D341Med (cell line): ENCODE results near the gene PSORS1C2.
"Not testable (repeated sequence)": the region's sequence is repeated elsewhere in the genome, so short reads cannot be mapped to it uniquely, and the experiment has no call there.

Experiments used
- DNase-seq: peaks from one replicate; pipeline ENCODE4 v3.0.0; 2012; ENCODE audit warnings: low spot score

Gene PSORS1C2

DNA sequence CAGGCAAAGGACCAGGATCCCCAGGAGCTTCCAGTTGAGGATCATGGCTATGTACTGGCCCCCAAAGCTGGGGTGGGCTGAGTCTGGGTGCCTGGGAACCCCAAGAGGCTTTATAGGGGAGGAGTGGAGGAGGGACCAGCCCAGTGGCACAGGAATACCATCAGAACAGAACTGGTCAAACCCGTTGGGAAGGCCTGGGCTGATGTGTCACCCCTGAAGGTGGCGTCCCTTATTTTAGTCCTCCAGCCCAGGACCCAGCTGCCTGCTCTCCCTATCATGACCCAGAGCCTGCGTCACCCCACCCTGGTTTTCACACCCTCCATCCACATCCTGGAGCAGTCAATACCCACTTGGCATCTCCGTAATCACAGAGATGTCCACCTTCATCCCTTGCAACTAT is at the start of gene PSORS1C2:
TSS of gene PSORS1C2 (minus strand) at position 85 of the 400 bp plus-strand sequence. CDS start at position 45, 40 bp downstream.
- no peak for DNase-seq

- no peak for DNase-seq
Measured at GRCh38 chr6:31187780-31188194, 48.9 kb upstream of the PSORS1C2 start.

DNA sequence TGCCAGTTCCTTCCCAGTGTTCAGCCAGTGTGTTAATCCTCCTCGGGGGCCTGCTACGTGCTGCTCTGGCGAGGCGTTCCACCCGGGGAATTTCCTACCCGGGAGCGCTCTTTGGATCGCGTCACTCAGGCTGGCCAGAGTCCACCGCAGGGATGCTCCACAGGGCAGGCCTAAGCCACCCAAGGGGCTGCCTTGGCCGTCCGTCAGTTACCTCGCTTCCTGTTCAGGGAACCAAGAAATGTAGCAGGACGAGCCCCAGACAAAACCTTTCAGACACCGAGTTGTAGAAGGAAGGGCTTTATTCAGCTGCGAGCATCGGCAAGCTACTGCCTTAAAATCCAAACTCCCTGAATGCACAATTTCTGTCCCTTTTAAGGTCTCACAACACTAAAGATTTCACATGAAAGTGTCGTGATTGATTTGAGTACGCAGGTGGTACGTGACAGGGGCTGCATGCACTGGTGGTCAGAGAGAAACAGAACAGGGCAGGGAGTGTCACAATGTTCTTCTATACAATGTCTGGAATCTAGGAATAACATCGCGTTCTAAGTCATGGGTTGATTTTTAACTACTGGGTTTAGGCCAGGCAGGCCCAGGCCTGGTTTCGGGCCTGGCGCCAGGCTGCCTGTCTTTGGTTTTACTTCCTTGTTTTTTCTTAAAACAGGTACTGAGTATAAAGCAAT is 47.3 kb upstream of the PSORS1C2 start:
- DNase-seq = no peak

GRCh38 chr6:31185695-31186051 is 46.8 kb upstream of the PSORS1C2 start:
- not testable (repeated sequence) for DNase-seq

DNA sequence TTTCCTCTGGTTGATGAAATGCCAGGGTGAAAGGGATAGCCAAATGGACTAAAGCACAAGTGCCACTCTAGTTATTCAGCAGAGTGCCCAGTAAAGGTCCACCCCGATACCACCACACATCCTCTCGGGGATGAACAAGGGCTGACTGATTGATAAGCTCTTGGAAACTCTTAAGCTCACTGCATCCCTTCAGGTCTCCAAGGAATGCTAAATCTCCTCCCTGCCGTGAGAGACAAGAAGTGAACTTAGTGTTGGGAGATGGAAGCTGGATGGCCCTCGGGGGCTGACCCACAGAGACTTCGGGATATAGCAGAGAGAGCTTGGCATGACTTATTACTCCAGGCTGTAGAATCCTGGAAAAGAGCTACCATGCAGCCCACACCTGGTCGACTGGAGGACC is 45.0 kb upstream of the PSORS1C2 start:
- not testable (repeated sequence) for DNase-seq

DNA sequence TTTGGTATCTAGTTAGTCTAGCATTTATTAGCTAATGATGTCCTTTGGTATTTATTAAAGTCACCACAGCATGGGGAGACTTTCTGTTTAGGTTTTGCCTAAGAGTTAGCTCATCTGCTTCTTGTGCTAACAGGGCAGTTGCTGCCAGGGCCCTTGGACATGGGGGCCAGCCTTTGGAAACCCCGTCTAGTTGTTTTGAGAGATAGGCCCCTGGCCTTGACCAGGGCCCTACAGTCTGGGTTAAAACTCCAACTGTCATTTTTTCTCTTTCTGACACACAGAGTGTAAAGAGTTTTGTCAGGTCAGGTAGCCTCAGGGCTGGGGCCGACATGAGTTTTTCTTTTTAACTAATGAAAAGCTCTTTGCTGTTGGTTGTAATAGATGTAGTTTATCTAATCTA is 44.4 kb upstream of the PSORS1C2 start:
- not testable (repeated sequence) for DNase-seq

- no peak for DNase-seq
Measured at GRCh38 chr6:31180500-31180899, 41.6 kb upstream of the PSORS1C2 start.

DNA sequence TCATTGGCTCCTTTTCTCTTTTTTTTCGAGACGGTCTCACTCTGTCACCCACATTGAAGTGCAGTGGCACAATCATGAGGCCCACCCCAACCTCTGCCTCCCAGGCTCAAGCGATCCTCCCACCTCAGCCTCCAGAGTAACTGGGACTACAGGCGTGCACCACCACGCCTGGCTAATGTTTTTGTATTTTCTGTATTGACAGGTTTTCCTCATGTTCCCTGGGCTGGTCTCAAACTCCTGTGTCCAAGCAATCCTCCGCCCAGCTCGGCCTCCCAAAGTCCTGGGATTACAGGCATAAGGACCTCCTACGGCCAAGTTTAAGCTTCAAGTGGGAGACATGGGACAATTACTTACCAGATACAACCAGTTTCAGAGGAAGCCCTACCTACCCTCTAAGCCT is 41.0 kb upstream of the PSORS1C2 start:
- no peak for DNase-seq

GRCh38 chr6:31179042-31179386 is 40.1 kb upstream of the PSORS1C2 start:
- no peak for DNase-seq

DNA sequence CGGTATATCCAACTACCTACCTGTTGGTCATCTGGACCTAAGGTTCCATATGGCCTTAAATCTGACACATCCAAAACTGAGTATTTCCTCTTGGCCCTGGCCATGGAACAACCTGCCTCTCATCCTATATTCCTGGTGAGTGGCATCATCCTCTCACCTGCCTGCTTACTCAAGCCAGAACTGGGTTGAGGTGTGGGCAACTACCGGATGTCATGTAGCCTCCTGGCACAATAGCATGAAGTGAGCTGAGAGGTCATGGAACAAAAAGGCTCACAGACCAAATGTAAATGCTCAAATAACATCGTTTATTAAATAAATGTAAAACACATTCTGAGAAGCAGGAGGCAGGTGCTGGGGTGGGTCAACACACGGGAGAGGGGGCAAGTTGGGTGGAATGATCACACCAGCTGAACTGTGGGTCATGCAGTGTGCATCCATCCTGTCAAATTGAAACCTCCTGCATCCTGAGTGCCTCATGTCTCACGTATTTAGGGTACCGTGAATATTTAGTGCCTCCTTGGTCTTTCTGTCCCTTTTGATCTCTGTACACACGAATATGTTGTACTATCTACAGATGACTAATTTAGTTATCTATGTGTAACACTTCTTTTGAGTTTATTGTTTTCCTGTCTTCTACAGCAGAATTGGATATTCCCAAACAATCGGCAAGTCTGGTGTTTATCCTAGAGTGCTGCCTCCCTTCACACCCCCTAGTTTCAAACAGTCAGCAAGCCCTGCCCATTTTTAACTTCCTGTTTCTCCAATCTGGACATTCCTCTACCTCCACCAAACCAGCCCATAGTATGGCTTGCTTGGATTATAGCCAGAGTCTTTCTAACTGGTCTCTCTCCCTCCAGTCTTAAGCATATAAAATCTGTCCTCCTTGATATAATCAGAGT is 39.5 kb upstream of the PSORS1C2 start:
- DNase-seq = no peak

DNA sequence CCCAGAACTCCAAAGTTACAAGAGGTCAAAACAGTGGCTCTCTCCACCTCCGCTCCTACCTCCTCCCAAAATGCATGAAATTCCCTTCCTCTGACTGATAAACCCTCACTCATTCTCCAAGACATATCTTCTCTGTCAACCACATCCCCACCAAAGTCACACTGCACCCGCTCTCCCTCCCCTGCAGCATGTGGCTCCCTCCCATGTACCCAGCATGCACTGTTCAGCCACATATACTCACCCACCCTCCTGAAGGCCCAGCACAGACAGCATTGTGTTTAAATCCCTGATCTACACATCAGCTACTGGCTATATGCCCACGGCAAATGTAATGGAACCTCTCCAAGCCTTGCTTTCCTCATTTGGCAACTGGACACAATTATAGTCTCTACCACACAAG is 37.1 kb upstream of the PSORS1C2 start:
- DNase-seq = no peak

DNA sequence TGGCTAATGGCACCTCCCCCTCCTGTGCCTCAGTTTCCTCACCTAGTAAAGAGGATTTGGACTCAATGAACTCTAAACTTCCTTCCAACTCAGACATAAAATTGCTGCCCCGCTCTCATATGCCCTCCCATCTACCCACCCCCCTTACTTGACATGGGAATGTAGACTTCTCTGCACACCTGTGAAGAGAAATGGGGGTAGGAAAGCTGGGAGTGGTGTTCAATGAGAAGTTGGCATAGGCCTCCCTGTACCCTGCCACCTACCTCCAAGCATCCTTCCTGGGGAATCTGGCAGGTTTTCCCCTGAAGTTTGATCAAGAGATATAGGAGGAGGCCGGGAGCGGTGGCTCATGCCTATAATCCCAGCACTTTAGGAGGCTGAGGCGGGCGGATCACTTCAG is 35.5 kb upstream of the PSORS1C2 start:
- DNase-seq = no peak

DNA sequence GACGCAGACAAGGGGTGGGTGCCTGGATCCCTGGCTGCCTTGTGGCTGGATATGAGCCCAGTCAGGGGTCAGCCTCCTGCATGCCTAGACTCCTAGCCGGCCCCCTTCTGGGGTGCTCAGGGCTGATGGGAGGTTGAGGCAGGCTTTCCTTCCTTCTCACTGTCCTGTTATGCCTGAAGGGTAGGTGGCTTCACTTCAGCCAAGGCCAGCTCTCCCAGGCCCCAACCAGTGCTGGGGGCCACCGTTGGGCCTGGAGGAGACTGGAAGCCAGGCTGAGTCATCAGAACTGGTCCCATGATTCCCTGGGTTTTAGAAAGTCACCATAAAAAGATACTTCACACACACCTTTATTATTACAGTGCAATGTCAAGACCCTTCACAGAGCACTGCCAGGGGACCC is 34.5 kb upstream of the PSORS1C2 start:
- DNase-seq = no peak

DNA sequence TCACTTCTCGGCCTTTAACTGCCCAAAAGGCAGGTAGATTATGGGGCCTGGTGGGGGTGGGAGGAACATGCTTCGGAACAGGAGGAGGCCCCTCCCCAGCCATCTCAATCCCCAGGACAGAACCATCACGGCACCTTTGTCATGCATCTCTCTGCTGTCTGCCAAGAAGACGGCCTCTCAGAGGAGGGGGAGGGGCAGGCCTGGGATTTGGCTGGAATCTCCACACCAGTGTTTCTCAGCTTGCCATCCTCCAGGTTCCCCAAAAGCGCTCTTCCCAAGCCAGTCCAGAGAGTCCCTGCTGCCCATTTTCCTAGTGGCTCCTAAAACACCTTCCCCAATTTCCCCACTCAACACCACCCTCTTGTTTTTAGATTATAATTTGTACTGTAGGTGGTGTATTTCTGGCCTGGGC is 34.1 kb upstream of the PSORS1C2 start:
- no peak for DNase-seq

GRCh38 chr6:31171931-31172905 is 33.4 kb upstream of the PSORS1C2 start:
- no peak for DNase-seq

- no peak for DNase-seq
Measured at GRCh38 chr6:31170987-31171671, 32.3 kb upstream of the PSORS1C2 start.

DNA sequence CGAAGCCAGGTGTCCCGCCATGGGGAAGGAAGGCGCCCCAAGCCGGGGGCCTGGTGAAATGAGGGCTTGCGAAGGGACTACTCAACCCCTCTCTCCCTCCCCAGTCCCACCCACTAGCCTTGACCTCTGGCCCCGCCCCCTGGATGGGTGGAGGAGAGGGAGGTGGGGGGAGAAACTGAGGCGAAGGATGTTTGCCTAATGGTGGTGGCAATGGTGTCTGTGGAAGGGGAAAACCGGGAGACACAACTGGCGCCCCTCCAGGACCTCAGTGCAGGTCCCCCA is 31.7 kb upstream of the PSORS1C2 start, which contains the start of gene POU5F1:
TSS of gene POU5F1 (minus strand) at position 83 of the 282 bp plus-strand sequence. CDS start at position 21, 62 bp downstream.
- no peak for DNase-seq

- DNase-seq = not testable (repeated sequence)
Measured at GRCh38 chr6:31169858-31170599, 31.2 kb upstream of the PSORS1C2 start.

GRCh38 chr6:31169123-31169857 is 30.4 kb upstream of the PSORS1C2 start:
- no peak for DNase-seq

GRCh38 chr6:31168606-31169005 is 29.7 kb upstream of the PSORS1C2 start:
- no peak for DNase-seq
